Stimulated activated CD8-positive, alpha-beta memory T cell treated with anti-CD3 and anti-CD28 coated beads, Interleukin-2, amount 100 ng/mL, for 1 hour (primary cell): Measurements from ENCODE around the gene YIPF4.
"Not testable (repeated sequence)": the region's sequence is repeated elsewhere in the genome, so short reads cannot be mapped to it uniquely, and the experiment has no call there.

Experiments
- DNase-seq, 2 donors: peaks; one replicate each; pipeline ENCODE4 v3.0.0-alpha.2; 2020; ENCODE audit warnings: low read depth in 2 of 2

YIPF4 gene

DNA sequence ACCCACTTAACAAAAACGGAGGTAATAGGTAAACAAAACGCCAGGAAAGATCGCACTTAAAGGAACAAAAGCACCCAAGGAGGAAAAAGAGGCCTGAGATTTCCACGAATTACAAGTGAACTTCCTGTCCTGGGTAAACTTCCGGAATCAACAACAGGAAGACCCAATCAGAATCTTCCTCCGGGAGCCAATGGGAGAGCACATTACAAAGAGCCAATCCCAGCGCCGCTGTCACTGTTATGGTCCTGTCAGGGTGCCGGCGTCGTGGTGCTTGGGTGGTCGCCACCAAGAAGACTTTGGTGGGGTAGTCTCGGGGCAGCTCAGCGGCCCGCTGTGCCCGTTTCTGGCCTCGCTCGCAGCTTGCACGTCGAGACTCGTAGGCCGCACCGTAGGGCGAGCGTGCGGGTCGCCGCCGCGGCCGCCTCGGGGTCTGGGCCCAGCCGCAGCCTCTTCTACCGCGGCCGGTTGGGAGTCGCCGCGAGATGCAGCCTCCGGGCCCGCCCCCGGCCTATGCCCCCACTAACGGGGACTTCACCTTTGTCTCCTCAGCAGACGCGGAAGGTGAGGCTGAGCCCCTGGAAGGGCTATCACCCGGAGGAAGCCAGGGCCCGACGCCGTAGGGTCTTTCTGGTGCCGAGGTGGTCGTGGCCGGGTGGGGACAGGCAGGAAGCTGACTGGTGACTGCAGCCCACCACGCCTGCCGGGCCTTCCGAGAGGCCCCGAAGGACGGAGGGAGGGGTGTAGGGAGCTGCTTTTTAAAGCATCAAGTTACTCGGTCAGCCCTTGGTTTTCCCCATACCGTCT, at the start of gene YIPF4:
YIPF4 (plus strand) TSS at position 231 of the 804 bp plus-strand sequence; CDS start at position 483, 252 bp downstream.
- DNase-seq = peak; percentile 79 to 85

DNA sequence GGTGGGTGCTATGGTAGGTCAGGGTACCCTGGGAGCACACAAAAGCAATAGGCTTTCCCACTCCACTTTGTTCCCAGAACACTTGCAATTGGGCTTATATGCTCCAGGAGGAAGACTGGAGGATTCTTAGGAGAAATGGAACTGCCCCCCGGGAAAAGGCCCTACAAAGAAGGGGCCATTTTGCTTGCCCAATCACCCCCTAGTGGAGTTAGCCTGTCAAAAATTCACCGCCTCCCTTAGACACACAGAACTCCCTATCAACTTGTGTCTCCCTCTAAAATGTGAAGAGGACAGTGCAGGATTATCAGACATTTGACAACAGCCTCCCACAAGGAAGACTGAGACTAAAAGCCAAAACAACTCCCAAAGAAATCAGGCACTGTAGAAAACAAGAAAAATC, 49.5 kb upstream of the YIPF4 start:
- DNase-seq = no peak

DNA sequence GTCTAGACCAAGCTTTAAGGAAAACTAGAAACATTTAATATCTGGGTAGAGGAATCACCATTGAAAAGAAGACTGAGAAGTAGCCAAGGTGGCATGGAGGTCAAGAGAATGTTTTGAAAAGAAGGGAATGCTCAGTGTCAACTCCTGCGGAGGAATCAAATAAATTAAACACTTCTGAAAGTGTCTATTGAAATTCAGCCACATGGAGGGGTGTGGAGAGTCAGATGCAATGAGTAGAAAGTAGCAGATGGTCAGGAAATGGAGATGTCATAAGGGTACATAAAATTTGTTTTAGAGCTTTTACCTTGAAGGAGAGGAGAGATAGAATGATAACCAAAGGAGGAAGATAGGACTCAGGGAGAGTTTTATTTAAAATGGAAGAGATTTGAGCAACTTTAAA, 48.1 kb upstream of the YIPF4 start:
- no peak for DNase-seq

DNA sequence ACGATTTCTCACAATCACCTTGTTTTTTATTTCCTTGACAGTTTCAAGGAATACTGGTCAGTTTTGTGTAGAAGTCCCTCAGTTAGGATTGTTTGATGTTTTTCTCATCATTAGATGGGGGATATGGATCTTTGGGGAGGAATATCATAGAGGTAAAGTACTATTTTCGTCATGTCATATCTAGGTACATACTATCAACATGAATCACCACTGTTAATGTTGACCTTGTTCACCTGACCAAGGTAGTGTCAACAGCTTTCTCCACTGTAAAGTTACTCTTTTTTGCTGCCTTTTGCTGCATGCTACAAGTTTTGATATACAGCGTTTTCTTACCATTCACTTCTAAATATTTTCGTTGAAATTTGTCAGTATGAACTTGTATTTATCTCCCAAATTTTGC, 45.7 kb upstream of the YIPF4 start:
- DNase-seq = no peak

DNA sequence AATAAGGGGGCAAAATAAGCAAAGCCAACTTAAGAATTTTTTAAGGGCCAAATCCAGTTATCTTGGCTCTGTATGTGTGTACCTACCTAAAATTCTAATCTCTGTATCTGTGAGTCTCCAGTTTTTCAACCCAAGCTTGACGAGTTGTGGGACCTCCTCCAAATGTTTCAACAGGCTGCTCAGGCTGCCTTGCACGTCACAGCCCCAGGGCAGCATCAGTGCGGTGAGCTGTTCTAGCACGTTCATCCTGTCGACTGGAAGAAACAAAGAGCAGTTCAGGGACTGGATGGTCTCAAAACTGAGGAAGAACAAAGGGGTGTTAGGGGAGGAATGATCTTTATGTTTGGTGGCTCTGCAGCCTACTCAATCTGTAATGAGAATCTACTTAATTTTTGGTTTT, 42.4 kb upstream of the YIPF4 start:
- no peak for DNase-seq

DNA sequence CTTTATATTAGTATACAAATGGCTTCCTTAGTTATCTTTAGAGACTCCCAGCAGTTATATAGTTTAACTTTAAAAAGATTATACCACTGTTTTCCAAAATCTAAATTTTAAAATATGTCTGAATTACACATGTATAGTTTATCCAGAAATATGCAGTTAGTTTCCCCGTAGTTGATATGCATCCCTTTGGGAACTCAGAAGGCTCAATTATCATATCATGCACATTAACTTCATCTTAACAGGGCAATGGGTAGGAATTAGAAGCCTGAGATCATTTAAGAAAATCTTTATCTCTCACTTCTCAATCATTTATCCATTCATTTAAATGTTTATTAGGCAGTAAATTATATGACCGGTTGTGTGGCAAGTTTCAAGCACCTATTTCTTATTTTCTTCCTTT, 40.2 kb upstream of the YIPF4 start:
- no peak for DNase-seq

DNA sequence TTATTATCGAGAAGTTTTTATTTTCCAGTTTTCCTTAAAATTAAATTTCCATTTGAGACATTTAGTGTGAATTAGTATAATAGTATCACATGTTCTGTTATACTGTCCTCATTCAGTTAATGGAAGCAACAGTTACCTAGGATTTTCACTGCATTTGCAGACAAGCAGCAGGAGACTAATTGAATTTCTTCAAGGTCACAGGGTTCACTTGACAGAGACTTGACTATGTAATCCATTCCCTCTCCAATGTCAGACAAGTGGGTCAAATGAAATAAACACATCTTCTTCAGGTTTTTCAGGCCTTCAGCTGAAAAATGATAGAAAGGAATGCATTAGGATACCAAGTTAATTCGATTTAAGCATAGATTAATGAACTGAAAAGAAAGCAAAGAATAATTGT, 39.7 kb upstream of the YIPF4 start:
- no peak for DNase-seq

DNA sequence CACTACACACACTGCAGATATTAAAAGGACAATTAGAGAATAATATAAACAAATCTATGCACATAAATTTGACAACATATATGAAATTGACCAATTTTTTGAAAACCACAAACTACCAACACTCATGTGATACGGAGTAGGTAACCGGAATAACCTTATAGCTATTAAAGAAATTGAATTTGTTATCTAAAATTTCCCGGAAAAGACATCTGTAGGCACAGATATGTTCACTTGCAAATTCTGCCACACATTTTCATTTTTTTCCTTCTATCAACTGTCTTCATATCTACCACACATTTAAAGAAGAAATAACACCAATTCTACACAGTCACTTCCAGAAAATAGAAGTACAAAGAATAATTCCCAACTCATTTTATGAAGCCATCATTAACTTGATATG, 35.4 kb upstream of the YIPF4 start:
- DNase-seq = no peak

DNA sequence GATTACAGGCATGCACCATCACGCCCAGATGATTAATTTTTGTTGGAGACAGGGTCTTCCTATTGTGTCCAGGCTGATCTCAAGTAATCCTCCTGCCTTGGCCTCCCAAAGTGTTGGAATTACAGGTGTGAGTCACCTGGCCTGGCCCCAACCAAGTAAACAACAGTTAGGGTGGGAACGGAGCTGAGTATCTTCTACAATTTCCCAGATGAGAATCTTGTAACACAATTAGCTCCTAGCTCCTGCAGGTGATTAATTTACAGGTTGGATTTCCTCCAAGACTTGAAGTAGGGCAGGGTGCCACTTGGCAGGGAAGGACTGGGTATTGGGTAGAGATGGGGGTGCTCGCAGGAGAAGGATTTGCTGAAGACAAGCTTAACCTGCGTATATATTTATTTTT, 30.8 kb upstream of the YIPF4 start:
- DNase-seq = no peak

DNA sequence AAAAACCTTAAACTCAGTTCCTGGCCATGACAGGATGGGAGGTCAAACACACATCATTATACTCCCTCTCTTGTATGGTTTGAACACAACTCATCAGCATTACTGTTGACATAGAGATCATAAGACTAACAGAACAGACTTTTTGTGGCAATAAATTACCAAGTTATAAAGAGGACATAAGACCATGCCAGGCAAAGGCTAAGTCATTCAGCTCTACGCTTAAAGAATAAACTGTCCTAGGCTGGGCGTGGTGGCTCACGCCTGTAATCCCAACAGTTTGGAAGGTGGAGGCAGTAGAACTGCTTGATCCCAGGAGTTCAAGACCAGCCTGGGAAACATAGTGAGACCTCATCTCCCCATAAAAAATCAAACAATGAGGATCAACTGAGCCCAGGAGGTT, 29.4 kb upstream of the YIPF4 start:
- no peak for DNase-seq

DNA sequence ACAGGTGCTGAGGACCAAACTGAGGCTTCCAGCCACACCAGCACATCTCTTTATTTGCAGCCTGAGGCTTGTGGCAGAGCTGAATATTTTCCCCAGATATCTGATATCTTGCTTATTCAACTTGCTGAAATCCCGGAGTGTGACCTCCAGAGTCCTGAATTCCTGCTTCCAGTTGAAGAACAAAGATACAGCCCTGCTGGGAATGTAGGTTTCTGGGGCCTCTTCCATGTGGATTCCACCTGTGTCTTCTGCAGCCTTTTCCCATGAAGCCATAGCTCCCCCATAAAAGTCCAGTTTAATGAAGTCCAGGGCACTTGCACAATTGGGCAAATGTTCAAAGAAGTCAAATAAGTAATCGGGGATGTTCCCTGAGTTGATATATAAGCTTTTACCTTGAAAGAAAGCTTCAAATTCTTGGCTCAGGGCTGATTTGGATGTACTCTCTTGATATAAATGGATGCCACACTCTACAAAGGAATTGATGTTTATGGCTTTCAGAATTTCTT, 27.9 kb upstream of the YIPF4 start:
- DNase-seq = no peak

DNA sequence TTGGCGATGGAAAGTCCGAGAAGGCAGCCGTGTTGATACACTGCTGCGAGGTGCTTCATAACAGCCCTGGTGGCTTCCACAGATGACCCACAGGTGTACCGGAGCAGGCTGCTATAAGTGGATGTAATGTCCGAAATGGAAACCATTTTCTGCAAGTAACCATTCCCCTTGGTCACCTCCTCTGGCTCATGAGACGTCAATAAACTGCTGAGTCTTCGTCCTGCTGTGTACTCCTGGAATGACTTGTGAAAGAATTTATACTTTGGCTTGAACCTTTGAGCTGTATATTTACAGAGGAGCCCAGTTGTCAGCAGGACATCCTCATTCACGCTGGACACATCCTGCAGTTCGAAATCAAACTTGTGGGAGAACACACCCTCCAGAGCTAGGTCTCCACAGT, 27.4 kb upstream of the YIPF4 start:
- no peak for DNase-seq

DNA sequence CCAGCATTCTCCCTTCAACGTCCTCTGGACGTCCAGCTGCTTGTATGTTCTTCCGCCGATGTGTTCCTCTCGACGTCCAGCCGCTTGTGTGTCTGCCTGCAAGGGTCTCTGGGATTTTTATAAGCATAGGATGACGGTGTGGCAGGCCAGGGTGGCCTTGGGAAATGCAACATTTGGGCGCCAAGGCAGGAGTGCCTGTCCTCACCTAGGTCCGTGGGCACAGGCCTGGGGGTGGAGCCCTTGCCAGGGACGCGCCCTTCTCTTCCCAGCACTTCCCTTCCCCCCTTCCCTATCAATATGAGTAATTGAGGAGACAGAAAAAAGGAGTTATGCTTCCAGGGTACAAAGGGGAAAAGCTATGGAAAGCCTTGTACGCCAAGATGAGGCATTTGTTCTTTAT, 19.5 kb upstream of the YIPF4 start:
- no peak for DNase-seq

DNA sequence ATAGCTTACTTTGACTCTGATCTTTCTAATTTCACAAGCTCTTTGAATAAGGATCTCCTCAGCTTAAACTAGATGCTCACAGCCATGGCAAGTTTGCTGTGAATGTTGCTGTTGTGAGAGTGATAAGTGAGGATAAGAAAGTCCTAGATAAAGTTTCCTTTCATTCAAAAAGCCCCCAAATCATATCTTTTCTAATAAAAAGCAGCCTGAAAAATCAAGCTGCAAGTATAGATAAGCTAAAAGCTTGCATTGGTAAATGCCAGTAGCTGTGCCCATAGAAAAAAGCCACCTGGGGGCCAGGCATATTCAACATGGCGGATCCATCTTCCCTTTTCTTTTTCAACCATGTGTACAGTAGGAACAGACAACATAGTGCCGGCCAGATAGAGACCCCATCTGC, 17.3 kb upstream of the YIPF4 start:
- DNase-seq = no peak

DNA sequence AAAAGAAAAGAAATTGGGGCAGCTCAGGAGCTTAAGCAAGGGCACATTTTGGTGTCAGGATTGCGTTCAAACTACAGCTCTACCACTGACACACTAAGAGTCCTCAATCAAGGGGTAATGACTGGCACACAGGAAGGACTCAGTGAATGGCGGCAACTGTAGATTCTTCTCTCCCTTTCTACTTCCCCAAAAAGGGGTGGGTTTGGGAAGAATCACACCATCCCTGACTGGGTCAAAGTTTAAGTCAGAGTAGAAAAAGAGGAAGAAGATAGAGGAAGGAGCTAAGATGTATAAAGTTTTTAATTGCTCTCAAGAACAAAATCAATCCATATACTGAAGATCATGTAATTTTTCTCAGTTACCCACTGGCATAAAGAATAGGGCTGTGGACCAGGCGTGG, 15.6 kb upstream of the YIPF4 start:
- no peak for DNase-seq

DNA sequence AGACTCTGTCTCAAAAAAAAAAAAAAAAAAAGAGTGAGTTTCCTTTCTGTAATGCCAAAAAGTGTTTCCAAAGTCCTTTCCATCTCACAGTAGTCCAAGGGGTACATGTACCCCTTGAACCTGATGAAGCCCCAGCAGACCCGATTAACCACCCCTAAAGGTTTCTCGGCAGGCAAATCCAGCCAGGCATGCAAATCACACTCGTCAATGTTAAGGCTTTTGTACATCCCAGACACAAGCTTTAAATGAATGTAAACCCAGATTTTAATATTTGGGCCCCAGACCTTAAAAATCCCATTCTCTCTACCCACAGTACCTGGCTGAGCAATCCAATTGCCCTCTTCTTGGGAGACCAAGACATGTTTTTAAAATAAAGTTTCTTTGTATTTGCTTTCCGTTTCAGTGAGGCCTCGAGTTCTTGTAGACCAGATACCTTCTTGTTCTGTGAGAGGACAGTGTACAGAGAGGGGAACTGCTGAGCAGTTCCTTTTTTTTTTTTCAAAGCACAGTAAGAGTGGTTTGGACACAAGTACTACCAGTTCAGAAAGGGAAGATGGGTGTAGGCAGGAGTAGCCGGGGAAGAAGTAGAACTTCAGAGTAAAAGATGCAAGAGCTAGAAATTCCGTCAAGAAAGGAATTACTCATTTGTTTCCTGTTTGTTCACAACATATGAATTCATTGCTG, 13.1 kb upstream of the YIPF4 start, which contains the start of gene NLRC4:
NLRC4 (minus strand) TSS at position 465 of the 684 bp plus-strand sequence. CDS start 8,111 bp downstream, outside the sequence.
- no peak for DNase-seq

DNA sequence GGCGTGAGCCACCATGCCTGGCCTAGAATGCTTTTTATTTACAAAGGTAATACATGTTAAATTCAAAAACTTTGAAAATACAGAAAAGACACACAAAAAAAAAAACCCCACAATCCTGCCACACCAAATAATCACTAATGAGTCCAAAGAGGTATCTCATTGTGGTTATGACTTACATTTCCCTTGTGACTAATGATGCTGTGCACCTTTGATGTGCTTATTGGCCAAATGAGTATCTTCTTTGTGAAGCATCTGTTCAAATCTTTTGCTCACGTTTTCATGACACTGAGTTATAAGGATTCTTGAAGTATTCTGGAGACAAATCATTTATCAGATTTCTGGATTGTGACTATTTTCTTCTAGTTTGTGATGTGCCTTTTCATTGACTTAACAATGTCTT, 6.6 kb upstream of the YIPF4 start:
- DNase-seq = no peak

DNA sequence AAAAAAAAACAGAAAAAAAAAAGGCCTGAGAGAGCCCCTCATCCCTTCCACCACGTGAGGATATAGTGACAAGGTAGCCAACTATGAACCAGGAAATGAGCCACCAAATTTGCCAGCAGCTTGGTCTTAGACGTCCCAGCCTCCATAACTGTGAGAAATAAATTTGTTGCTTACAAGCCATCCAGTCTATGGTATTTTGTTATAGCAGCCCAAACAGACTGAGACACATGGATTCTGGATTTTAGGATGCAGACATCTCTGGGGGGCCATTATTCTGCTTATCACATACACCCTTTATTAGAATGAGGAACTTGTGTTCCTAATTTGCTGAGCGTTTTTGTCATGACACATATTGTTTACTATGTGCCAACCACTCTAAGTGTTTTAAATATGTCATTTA, 5.4 kb upstream of the YIPF4 start:
- no peak for DNase-seq

DNA sequence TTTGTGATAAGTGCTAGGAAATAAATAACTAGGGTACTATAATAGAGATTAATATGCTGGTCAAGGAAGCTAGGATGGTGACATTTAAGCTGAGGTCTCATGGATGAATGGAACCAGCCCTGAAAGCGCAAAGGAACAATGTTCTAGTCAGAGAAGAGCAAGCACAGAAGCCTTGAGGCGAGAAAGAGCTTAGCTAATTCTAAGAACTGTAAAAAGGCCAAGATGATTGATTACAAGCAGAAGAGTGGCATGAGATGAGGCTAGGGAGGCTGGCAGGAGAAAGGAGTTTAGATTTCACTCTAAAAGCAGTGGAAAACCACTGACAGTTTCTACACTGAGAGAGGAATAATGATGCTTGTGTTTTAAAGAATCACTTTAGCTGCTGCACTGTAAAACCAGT, 3.4 kb upstream of the YIPF4 start:
- no peak for DNase-seq

DNA sequence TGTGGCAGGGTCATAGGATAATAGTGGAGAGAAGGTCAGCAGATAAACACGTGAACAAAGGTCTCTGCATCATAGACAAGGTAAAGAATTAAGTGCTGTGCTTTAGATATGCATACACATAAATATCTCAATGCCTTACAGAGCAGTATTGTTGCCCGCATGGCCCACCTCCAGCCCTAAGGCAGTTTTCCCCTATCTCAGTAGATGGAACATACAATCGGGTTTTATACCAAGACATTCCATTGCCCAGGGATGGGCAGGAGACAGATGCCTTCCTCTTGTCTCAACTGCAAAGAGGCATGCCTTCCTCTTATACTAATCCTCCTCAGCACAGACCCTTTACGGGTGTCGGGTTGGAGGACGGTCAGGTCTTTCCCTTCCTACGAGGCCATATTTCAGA, 1.9 kb upstream of the YIPF4 start:
- DNase-seq = not testable (repeated sequence)

DNA sequence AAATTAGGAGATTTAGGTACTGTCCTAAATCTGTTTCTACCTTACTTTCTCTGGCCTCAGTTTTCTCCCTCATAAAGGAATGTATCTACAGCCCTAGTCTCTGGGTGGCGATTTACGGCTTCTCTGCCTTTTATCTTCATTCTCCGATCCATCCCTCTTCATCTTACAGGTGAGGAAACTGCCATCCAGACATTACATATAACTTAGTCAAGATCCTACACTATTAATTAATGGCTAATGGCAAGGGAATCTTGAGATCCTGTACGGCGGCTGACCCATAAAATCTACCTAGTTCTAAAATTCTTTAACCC, 386 bp upstream of the YIPF4 start:
- DNase-seq = no peak

DNA sequence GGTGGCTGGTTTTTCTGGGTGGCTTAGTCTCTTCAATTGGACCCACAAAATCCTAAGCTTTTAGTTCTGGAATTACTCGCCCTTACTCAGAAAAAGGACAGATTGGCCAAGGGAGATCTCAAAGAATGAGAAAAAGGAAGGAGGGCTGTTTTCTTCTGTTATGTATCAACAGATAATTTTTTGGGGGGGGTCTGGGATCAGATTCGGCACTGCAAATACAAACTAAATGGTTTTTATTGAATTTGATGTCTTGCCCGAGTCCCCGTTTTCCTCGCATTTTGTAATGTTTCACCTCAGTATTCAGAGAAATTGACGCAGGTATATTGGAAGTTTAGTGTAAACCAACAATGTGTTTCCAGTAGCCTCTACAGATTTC, 762 bp downstream of the YIPF4 start:
- no peak for DNase-seq

DNA sequence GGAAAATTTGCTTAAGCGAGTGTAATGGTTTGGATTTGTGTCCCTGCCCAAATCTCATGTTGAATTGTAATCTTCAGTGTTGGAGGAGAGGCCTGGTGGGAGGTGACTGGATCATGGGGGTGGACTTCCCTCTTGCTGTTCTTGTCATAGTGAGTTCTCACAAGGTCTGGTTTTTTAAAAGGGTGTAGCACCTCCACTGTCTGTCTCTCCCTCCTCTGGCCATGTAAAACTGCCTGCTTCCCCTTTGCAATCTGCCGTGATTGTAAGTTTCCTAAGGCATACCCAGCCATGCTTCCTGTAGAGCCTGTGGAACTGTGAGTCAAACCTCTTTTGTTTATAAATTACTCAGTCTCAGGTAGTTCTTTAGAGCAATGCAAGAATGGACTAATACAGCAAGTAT, 6.6 kb downstream of the YIPF4 start:
- no peak for DNase-seq
